Measurements from ENCODE around the gene ETS1.

Gene ETS1

DNA sequence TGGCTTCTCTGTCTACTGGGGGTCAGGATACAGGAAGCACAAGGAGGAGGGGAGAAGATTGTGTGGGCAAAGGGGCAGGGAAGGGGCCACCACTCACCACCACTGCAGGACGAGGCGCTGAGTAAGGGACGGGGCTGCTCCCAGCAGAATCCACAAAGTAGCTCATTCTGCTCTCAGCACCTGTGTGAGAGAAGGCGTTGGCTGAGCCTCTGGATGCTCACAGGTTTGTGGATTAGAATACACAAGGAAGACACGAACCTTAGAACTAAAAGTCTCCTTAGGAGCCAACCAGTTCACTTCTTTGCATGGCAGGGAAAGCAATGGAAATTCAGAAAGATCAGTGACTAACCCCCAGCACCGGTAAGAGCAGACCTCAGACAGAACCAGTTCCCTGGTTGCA lies 14.4 kb downstream of the ETS1 start:
- Histone ChIP-seq H3K4me2 (peak overlapping the region; percentile 31; the same call in 1 of the 2 replicates), H3K9me3 (peaks cover 7% of the 10 kb centered on the region; the same call in 1 of the 2 replicates), H4K20me1 (no peaks in the 10 kb centered on the region), H3K27ac (peak overlapping the region; percentile 45; the same call in 1 of the 2 replicates), H3K4me3 (no peak overlapping the region), H3K36me3 (no peaks in the 10 kb centered on the region), H3K27me3 (no peaks in the 10 kb centered on the region), H3K9ac (no peak overlapping the region), H3K4me1 (peaks cover 95% of the 10 kb centered on the region)
- no peak for TF ChIP-seq Cebpa-rat (IDR thresholded peaks at IDR 0.05)

DNA sequence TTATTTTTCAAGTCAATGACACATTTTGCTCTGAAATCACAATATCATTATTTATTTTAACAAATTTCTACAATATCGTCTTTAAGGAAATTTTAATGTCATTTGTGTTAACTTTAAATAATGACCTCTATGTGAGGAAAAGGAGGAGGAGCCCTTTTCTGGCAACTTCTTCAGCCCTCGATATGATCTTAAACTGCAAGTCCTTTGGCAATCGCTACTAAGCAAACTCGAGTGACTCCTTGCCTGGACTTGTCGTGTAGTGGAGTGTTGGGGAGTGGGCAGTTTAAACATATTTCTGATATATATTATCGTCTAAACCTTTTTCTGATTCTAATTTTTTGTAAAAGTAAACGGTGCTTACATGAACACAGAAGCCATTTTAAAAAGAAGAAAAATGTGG lies 16.7 kb downstream of the ETS1 start:
- H3K27me3 ChIP-seq, result no peaks in the 10 kb centered on the region
- peak overlapping the region; percentile 45; the same call in 1 of the 2 replicates for H3K27ac ChIP-seq
- TF ChIP-seq Cebpa-rat (IDR thresholded peaks at IDR 0.05), result no peak
- H3K9ac ChIP-seq, result 0 out of 2 replicates have a peak overlapping the region, but pooled peaks have one; percentile 26
- no peak overlapping the region for H3K4me3 ChIP-seq
- peaks cover 7% of the 10 kb centered on the region; the same call in 1 of the 2 replicates for H3K9me3 ChIP-seq
- no peaks in the 10 kb centered on the region for H3K36me3 ChIP-seq
- peaks cover 95% of the 10 kb centered on the region for H3K4me1 ChIP-seq
- no peaks in the 10 kb centered on the region for H4K20me1 ChIP-seq
- H3K4me2 ChIP-seq, result peak overlapping the region; percentile 64

DNA sequence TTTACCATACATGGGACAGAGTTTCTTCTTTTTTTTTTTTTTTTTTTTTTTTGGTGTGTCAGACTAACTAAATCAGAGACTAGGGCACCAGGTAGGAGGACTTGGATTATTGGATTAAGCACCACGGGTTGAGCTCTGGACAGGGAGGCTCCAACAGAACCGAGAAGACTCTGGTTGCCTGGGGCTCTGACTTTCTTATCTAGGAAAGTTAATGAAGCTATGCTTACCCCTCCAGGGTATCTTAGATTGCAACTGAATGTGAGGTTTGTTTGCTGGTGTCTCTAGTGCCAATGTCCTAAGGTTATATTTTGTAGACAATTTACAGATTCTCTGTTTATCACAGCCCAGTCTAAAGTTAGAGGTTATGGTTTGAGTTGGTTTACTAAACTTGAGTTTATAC lies 18.1 kb downstream of the ETS1 start:
- peaks cover 95% of the 10 kb centered on the region for H3K4me1 ChIP-seq
- no peak overlapping the region for H3K27ac ChIP-seq
- TF ChIP-seq Cebpa-rat (IDR thresholded peaks at IDR 0.05), result no peak
- H3K9ac ChIP-seq, result no peak overlapping the region
- H3K4me3 ChIP-seq, result no peak overlapping the region
- H4K20me1 ChIP-seq, result no peaks in the 10 kb centered on the region
- peak overlapping the region; percentile 77 for H3K4me2 ChIP-seq
- H3K9me3 ChIP-seq, result peaks cover 7% of the 10 kb centered on the region; the same call in 1 of the 2 replicates
- no peaks in the 10 kb centered on the region for H3K27me3 ChIP-seq
- no peaks in the 10 kb centered on the region for H3K36me3 ChIP-seq

DNA sequence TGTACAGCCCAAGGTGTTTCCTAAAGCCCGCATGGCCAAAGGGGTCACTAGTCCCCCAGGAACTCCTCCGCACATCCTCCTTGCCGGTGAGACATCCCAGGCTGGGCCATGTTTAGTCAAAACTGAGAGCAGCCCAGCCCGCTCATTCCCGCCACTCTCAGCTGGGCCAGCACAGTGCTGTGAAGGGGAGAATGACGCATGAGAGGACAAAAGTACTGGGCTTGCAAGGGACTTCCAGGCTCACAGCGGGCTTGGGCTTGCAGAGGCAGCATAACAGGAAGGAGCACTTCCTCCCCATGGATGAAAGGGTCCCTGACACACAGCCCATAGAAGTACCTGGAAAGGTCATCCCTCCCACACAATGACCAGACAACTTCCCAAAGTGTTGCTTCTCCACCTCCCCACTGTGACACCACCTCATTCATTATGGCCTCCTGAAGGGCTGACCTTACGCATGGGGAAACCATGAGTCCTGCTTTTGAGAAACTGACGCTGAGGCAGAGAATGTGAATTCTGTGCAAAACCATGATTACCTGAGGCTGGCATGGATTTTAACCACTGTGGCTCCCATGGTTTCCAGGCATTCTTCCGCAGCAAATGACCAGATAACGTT lies 19.1 kb downstream of the ETS1 start:
- H3K4me1 ChIP-seq, result peaks cover 98% of the 10 kb centered on the region
- peak overlapping the region; percentile 77 for H3K4me2 ChIP-seq
- H3K9me3 ChIP-seq, result peaks cover 3% of the 10 kb centered on the region; the same call in 1 of the 2 replicates
- peak overlapping the region; percentile 1; the same call in 1 of the 2 replicates for H3K9ac ChIP-seq
- H3K27me3 ChIP-seq, result no peaks in the 10 kb centered on the region
- H3K36me3 ChIP-seq, result no peaks in the 10 kb centered on the region
- no peaks in the 10 kb centered on the region for H4K20me1 ChIP-seq
- H3K4me3 ChIP-seq, result no peak overlapping the region
- no peak for TF ChIP-seq Cebpa-rat (IDR thresholded peaks at IDR 0.05)
- H3K27ac ChIP-seq, result peak overlapping the region; percentile 85

DNA sequence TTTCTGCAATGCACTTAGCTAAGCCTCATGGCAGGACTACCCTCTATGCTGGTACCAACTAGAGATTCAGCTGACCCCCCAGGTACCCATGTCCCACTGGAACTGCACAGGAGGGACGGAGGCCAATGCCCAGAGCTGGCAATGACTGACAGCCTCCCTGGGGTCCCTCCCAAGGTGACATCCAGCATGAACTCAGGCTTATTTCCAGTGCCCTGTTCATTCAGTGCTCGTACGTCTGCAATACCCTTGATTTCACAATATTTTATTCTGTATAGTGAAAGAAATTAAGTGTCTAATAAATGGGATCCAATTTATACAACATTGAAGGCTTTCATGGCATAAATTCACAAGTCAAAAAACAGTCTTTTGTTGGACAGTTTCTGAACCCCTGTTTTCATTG lies 20.2 kb downstream of the ETS1 start:
- 0 out of 2 replicates have a peak overlapping the region, but pooled peaks have one; percentile 3 for H3K9ac ChIP-seq

DNA sequence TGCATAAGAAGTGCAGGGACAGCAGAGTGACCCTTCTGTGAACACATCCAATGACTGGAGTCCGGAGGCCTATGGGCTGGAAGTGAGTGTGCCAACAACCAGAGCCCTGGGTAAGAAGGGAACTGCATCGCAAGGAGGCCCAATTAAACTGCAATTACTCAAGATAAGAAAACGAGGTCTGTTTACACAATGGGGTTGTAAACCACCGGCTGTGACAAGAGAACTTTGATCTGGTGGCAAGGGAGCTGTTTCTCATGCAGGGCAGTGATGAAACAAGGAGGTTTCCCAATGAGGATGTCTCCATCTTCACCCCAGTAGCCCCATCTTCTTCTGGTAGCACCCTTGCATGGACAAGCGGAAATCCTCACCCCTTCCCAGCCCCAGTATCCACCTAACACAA lies 21.5 kb downstream of the ETS1 start:
- peaks cover 100% of the 10 kb centered on the region for H3K4me1 ChIP-seq
- peak overlapping the region; percentile 71 for H3K9ac ChIP-seq
- no peaks in the 10 kb centered on the region for H3K27me3 ChIP-seq
- H3K4me3 ChIP-seq, result peak overlapping the region; percentile 53
- peak overlapping the region; percentile 93 for H3K4me2 ChIP-seq
- H3K9me3 ChIP-seq, result no peaks in the 10 kb centered on the region
- H3K27ac ChIP-seq, result peak overlapping the region; percentile 85
- peak; percentile 74 for TF ChIP-seq Cebpa-rat (IDR thresholded peaks at IDR 0.05)
- no peaks in the 10 kb centered on the region for H4K20me1 ChIP-seq
- H3K36me3 ChIP-seq, result no peaks in the 10 kb centered on the region

More for the DNA sequence above, 20.2 kb downstream of the ETS1 start:
- Histone ChIP-seq H3K36me3 (no peaks in the 10 kb centered on the region), H3K4me3 (no peak overlapping the region), H3K27me3 (no peaks in the 10 kb centered on the region), H3K9me3 (no peaks in the 10 kb centered on the region), H3K27ac (peak overlapping the region; percentile 85), H4K20me1 (no peaks in the 10 kb centered on the region), H3K4me2 (peak overlapping the region; percentile 77), H3K4me1 (peaks cover 100% of the 10 kb centered on the region)
- TF ChIP-seq Cebpa-rat (IDR thresholded peaks at IDR 0.05), result peak; percentile 53; the same call in 1 of the 2 replicates

DNA sequence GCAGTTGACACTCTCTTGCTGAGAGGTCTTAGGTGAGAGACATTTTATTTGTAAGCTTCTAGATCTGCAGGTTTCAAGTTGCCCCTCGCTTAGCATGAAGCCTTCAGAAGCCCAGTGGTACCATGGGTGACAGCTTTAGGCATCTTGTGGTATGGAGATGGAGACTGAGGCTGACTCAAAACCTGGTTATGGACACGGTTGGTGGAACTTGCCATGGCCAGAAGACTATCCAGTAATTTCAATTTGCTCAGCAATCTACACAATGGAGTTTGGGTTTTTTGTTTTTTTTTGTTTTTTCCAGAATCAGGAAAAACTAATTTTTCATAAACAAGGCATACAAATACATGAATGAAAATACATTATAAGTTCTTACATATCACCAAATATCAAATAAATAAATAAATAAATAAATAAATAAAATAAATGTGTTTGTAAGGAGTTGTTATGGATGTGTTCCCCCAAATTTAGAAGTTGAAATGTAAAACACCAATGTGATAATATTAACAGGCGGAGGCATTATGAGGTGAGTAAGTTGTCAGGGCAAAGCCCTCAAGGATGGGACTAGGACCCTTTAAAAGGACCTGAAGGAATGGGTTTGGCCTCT lies 22.6 kb downstream of the ETS1 start:
- Histone ChIP-seq H3K36me3 (no peaks in the 10 kb centered on the region), H3K27ac (peak overlapping the region; percentile 85), H3K4me1 (peaks cover 100% of the 10 kb centered on the region), H3K9me3 (no peaks in the 10 kb centered on the region), H3K9ac (peak overlapping the region; percentile 71), H3K27me3 (no peaks in the 10 kb centered on the region), H4K20me1 (no peaks in the 10 kb centered on the region), H3K4me2 (peak overlapping the region; percentile 93), H3K4me3 (peak overlapping the region; percentile 53)
- TF ChIP-seq Cebpa-rat (IDR thresholded peaks at IDR 0.05), result no peak

DNA sequence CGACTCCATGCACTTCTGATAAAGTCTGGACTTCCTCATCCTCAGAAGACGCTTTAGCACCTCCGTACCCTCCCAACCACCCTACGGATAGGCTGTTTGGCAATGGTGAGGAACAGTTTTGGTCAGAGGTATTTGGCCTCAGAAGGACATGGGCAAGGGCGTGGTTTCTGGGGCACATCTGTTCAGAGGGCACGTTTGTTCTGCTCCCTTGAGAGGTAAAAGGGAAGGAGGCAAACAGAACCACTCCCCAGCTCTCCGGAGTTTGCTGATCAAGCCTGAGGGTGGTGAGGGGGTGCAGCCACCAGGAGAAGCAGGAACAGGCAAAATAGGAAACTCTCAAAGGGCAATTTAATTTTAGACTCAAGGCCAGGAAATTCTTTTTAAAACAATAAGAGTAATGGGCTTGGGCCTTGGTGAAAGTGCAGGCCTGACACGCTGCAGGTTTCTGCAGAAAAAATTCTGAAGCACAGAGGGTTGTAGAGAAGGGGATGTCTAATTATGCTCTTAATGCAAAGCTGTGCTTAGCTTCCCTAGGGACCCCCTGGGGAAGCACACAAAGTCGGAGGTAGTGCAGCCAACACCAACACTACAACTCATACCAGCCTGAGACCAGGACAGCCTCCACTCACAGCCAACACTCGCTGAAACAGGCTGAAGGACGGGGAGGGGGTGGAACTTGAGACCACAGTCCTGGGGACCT lies 23.3 kb downstream of the ETS1 start:
- TF ChIP-seq Cebpa-rat (IDR thresholded peaks at IDR 0.05), result no peak
- Histone ChIP-seq H4K20me1 (no peaks in the 10 kb centered on the region), H3K27ac (peak overlapping the region; percentile 85), H3K4me3 (peak overlapping the region; percentile 53), H3K4me1 (peaks cover 100% of the 10 kb centered on the region), H3K4me2 (peak overlapping the region; percentile 93), H3K9me3 (no peaks in the 10 kb centered on the region), H3K36me3 (no peaks in the 10 kb centered on the region), H3K9ac (peak overlapping the region; percentile 69), H3K27me3 (no peaks in the 10 kb centered on the region)

DNA sequence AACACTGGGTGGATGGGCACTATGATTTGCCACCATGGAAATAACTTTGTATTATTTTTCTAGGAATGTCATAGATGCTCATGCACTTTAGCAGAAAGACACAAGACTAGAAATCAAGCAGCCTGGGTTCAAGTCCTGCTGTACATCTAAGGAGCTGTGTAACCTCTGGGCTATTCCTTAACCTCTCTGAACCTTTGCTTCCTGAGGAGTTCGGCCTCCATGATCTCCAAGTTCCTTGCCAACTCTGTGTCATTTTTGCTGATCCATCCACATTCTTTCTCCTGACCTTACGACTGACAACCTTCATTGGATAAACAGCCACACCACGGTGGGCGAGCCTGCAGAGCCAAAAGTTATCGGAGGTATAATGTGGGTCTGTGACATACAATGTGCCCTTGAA lies 24.1 kb downstream of the ETS1 start:
- Histone ChIP-seq H3K4me3 (no peak overlapping the region), H3K4me2 (peak overlapping the region; percentile 93)
- no peak for TF ChIP-seq Cebpa-rat (IDR thresholded peaks at IDR 0.05)

More for the DNA sequence above, 24.1 kb downstream of the ETS1 start:
- H3K36me3 ChIP-seq, result no peaks in the 10 kb centered on the region
- H3K4me1 ChIP-seq, result peaks cover 97% of the 10 kb centered on the region
- H3K9ac ChIP-seq, result peak overlapping the region; percentile 69; the same call in 1 of the 2 replicates
- H3K27ac ChIP-seq, result peak overlapping the region; percentile 85
- H4K20me1 ChIP-seq, result no peaks in the 10 kb centered on the region
- no peaks in the 10 kb centered on the region for H3K9me3 ChIP-seq
- no peaks in the 10 kb centered on the region for H3K27me3 ChIP-seq

Data from BLaER1 (cell line).